Measurements from ENCODE around the gene CTNND1.
"Not testable (repeated sequence)": the region's sequence is repeated elsewhere in the genome, so short reads cannot be mapped to it uniquely, and the experiment has no call there.

Gene CTNND1

GRCh38 chr11:57791321-57792059 lies 29.9 kb downstream of the CTNND1 start:
- DNase-seq (ENCODE audit: low spot score): no peak

- DNase-seq (ENCODE audit: low spot score): no peak
Observed at GRCh38 chr11:57792060-57792541, 30.5 kb downstream of the CTNND1 start.

DNA sequence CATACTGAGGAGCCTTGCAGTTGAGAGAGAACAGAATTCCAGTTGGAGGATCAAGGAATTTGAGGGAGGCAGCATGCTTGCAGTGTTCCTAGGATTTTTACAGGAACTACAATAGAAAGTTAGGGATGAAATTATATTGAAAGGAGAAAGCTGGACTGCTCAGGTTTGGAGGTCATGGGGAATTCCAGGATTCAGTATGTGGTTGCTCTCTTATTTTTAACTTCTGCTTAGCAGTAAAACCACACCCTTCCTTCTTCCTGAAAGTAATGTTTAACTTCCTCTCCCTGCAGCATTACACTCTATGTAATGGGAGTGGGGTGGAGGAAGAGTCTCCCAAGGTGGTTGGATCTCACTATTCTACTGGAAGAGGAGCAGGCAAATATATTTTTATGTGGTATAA lies 31.3 kb downstream of the CTNND1 start:
- peak; percentile 77 for DNase-seq (ENCODE audit: low spot score)

- DNase-seq (ENCODE audit: low spot score): no peak
Observed at GRCh38 chr11:57793351-57794115, 31.9 kb downstream of the CTNND1 start.

DNA sequence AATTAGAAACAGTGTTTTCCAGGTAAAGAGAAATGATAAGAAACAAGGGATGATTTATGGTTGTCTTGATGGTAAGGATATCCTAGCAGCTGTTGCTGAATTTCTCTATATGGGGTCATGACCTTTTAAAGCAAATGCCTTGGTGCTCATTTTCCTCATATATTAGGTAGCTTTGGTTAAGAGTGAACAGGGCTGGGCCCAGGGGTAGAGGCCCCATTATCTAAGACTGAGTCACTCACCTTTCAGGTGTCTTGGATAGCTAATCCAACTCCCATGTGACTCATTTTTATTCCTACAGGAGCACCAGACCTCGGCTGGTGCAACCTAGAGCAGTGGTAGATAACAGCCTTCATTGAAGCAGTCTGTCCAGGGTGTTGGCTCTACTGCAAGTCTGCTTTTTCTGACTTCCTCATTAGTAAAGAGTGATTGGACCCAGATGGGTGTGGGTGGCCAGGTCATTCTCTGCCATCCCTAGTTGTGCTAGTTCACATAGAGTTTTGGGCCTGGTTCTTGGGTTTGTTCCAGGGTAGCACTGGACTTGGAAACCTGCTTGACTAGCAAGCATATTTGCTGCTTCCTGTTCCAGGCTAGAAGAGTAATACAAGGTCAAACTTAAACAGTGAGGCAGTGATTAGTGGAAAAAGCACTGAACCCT lies 37.4 kb downstream of the CTNND1 start:
- no peak for DNase-seq (ENCODE audit: low spot score)

DNA sequence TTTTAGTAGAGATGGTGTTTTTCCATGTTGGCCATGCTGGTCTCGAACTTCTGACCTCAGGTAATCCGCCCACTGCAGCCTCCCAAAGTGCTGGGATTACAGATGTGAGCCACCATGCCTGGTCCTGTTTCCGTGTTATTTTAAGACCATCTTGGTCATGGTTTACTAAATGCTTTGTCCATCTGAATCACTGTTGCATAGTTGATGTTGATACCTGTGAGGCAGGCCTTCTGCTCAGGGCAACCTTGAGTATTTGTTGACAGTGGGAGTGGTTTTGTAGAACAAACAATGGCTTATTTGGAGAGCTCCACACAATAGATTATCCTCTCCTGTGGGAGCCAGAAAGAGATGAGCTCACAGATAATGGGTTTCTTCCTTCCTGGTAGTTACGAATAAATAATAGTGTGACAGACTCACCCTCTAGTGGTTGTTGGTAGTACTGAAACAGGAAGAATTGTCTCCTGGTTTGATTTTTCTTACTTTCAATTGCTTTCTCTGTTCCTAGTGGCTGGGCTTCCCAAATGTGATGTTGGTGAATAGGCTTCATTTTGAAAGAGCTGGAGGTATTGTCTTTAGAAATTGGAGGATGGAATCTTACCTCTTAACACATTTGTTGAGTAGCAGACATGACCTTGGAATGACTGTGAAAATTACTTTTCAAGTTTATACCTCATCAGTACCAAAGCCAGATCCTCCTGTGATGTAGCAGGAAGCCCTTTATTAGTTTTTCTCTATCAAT lies 39.0 kb downstream of the CTNND1 start:
- no peak for DNase-seq (ENCODE audit: low spot score)

- no peak for DNase-seq (ENCODE audit: low spot score)
Observed at GRCh38 chr11:57801183-57801485, 39.5 kb downstream of the CTNND1 start.

DNA sequence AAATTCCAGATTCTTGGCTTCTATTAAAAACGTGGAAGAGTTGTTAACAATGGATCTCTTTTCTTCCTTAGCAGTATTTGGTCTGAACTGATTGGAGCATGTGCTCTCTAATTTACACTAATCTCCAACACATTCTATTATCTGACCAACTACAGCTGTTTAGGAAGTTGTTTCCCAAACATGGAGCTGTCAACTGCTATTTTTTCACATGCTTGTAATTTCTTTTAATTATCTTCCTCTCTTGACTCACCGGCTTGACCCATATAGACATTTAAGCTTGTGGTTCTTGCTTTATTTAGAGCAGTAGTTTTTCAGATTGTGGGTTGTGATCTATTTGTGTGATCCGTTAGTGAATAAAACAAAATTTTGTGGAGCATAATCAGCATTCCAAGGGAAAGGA lies 40.8 kb downstream of the CTNND1 start:
- no peak for DNase-seq (ENCODE audit: low spot score)

DNA sequence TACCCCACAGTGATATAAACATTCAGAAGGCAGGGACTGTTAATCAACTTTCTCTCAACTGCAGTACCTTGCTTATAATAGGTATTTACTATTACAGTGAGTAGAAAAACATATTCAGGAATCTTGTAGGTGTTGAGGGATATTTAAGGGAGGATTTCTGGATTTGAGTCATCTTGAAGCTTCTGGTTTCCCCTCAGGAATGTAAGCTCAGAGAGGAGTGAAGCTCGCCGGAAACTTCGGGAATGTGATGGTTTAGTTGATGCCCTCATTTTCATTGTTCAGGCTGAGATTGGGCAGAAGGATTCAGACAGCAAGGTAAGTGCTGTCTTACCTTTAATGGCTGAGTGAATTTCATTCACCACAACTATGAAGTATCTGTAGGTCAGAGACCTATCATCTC lies 42.9 kb downstream of the CTNND1 start:
- no peak for DNase-seq (ENCODE audit: low spot score)

- no peak for DNase-seq (ENCODE audit: low spot score)
Observed at GRCh38 chr11:57805780-57806179, 44.2 kb downstream of the CTNND1 start.

GRCh38 chr11:57812634-57813033 lies 51.0 kb downstream of the CTNND1 start:
- DNase-seq (ENCODE audit: low spot score): no peak

DNA sequence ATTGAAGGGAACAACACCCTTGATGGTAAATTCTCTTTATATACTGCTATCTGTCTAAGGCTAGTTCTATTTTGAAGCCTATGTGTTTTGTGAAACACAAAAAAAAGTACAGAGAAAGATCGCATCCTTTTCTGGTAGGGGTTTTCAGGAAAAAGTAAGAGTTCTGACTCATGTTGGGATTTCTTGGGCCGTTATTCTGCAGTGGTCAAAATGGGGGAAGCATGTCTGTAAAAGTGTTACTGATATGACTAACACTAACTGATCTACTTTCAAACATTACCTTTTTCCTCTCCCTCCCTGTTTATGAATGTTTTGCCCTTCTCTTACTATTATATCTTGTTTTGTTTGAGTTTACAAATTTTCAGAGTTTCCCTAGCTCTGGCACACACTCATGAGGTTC lies 53.9 kb downstream of the CTNND1 start:
- DNase-seq (ENCODE audit: low spot score): no peak

DNA sequence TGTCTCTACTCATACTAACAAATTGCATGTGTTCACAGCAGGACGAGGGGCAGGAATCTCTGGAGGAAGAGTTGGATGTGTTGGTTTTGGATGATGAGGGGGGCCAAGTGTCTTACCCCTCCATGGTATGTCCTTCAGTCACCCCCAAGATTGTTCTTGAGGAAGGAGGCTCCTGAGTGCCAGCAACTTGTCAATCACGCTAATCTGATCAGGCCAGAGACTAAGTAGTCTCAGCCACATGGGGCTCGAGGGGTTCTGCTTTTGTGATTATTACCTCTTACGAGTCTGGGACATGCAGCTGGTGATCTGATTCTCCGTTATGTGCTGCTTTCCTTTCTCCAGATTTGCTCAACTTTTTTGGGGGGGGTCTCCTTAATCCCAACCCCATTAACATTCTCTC lies 54.3 kb downstream of the CTNND1 start:
- DNase-seq (ENCODE audit: low spot score): no peak

DNA sequence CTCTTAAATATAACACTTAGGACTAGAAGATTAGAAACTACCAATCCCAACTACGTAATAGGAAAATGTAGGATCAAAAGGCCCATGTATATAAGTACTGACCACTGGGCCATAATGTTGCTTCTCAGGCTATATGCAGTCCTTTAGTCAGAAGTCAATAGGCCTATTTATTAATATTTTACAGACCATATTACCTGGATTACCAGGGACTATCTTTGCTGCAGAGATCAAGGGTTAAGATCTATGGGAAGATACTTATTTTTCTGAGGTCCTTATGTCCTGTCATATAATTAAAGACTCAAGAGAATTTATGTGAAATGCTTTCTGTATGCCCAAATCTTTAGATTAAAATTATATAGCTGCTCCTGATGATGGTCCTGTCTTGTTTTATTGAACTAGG lies 57.2 kb downstream of the CTNND1 start:
- DNase-seq (ENCODE audit: low spot score): no peak

DNA sequence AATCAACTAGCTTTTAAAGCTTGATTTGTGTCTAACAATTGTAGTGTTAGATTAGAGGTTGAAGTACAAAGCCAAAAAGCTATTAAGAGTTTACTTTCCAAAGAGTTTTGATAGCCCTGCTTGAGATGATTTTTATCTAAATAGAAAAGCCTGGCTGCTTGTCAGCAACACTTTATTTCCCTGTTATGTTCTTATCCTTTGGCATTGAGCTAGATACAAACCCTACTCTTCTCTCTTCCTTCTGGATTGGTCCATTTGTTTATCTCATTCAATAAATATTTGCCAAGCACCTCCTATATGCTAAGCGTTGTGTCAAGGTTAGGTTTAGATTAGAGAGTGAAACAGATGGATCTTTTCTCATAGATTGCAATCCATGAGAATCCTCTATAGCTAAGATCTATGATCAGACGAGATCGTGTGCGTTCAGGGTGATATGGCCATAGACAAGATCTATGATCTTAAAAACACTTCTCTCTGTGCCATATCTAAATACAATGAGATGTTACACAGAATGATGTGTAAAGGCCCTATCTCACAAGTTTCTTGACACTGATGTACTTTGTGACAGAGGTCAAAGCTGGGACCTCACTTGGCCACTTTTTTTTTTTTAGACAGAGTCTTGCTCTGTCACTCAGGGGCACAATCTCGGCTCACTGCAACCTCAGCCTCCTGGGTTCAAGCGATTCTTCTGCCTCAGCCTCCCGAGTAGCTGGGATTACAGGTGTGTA lies 57.8 kb downstream of the CTNND1 start:
- DNase-seq (ENCODE audit: low spot score): no peak

- DNase-seq (ENCODE audit: low spot score): no peak
Observed at GRCh38 chr11:57823859-57824258, 62.3 kb downstream of the CTNND1 start.

GRCh38 chr11:57834852-57835251 lies 73.2 kb downstream of the CTNND1 start:
- no peak for DNase-seq (ENCODE audit: low spot score)

DNA sequence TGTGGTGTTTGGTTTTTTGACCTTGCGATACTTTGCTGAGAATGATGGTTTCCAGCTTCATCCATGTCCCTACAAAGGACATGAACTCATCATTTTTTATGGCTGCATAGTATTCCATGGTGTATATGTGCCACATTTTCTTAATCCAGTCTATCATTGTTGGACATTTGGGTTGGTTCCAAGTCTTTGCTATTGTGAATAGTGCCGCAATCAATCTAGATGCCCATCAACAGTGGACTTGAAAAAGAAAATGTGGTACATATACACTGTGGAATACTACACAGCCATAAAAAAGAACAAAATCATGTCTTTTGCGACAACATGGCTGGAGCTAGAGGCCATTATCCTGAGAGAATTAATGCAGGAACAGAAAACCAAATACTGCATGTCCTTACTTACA lies 77.0 kb downstream of the CTNND1 start:
- DNase-seq (ENCODE audit: low spot score): not testable (repeated sequence)

DNA sequence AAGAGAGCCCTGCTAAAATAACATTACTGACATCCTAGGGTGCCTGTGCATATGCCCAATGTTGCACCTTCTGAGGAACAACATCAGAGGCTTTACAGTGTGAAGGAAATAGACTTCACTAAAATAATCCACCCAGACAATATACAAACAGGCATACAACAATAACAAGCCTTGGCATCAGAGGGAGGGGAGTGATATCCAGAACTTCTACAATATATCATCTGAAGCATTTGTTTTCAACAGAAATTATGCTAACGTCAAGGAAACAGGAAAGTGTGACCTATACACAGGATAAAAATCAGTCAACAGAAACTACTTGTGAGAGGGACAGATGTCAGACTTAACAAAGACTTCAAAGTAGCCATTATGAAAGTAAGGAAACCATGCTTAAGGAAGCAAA lies 81.3 kb downstream of the CTNND1 start:
- DNase-seq (ENCODE audit: low spot score): no peak

- no peak for DNase-seq (ENCODE audit: low spot score)
Observed at GRCh38 chr11:57867966-57868365, 106.4 kb downstream of the CTNND1 start.

- no peak for DNase-seq (ENCODE audit: low spot score)
Observed at GRCh38 chr11:57868491-57868890, 106.9 kb downstream of the CTNND1 start.

Measured in HuH-7.5 (cell line).